GM19324 (cell line): Measurements from ENCODE around the gene TPPP2.

Source experiments
- ATAC-seq: cut with Tn5 transposase; IDR thresholded peaks from one replicate; pipeline ENCODE4 v1.9.1; 2021; ENCODE audit warnings: mild to moderate bottlenecking, moderate library complexity; ENCODE audit not compliant: unreplicated experiment, low FRiP score

TPPP2 gene

DNA sequence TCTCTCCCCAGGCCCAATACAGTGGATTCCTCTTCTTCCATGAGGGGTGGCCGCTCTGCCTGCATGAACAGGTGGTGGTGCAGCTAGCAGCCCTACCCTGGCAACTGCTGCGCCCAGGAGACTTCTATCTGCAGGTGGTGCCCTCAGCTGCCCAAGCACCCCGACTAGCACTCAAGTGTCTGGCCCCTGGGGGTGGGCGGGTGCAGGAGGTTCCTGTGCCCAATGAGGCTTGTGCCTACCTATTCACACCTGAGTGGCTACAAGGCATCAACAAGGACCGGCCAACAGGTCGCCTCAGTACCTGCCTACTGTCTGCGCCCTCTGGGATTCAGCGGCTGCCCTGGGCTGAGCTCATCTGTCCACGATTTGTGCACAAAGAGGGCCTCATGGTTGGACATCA lies 43.9 kb downstream of the TPPP2 start:
- ATAC-seq = no peak

GRCh38 chr14:21074398-21075272 lies 44.6 kb downstream of the TPPP2 start:
- no peak for ATAC-seq

GRCh38 chr14:21075719-21076437 lies 45.9 kb downstream of the TPPP2 start:
- no peak for ATAC-seq

GRCh38 chr14:21077672-21078071 lies 47.7 kb downstream of the TPPP2 start:
- ATAC-seq = no peak

DNA sequence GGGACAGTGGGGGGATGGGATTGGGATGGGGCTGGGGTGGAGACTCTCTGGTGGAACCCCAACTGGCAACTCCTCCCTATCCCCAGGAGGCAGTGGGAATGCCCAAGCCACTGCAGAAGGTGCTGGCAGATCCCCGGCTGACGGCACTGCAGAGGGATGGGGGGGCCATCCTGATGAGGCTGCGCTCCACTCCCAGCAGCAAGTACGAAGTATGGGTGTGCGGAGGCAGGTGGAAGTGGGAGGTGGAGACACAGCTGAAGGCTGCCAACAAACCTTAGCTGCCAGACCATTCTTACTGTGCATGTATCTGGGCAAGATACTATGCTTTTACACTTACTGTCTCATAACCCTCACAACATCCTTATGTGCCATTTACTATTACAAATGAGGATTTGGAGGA lies 48.3 kb downstream of the TPPP2 start:
- no peak for ATAC-seq

- no peak for ATAC-seq
Measured at GRCh38 chr14:21078726-21079125, 48.7 kb downstream of the TPPP2 start.

DNA sequence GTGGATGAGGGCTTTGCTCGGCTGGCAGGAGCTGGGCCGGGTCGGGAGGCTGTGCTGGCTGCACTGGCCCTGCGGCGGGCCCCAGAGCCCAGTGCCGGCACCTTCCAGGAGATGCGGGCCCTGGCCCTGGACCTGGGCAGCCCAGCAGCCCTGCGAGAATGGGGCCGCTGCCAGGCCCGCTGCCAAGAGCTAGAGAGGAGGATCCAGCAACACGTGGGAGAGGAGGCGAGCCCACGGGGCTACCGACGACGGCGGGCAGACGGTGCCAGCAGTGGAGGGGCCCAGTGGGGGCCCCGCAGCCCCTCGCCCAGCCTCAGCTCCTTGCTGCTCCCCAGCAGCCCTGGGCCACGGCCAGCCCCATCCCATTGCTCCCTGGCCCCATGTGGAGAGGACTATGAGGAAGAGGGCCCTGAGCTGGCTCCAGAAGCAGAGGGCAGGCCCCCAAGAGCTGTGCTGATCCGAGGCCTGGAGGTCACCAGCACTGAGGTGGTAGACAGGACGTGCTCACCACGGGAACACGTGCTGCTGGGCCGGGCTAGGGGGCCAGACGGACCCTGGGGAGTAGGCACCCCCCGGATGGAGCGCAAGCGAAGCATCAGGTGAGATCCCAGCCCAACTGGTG lies 51.6 kb downstream of the TPPP2 start:
- no peak for ATAC-seq
